GM12878 (cell line): ENCODE results near the gene SAMD3. TPM values are rescaled to one million over a fixed set of nuclear protein-coding genes. Genes with fewer than 3 reads are reported as not detected.

ENCODE experiments used
- ATAC-seq: fragments of 200-7000 bp; cut with Tn5 transposase; 3 replicates; pipeline ENCODE4 v1.9.1; 2020; ENCODE audit warnings: mild to moderate bottlenecking, moderate library complexity
- BruUV-seq: library from RNA; stranded (reverse); fragments of 400-500 nt; replicated peaks from 2 replicates; lab custom pipeline; 2021; lab: Mats Ljungman, UMichigan
- CTCF ChIA-PET: fragments of 300-600 bp; sonication (Branson Sonifier 250); formaldehyde crosslinking; extraction: SDS; loops from one replicate; lab custom pipeline; 2021; ENCODE audit warnings: inconsistent platforms; lab: Yijun Ruan, JAX
- POLR2A ChIA-PET: fragments of 350-600 bp; formaldehyde crosslinking; extraction: SDS; loops from one replicate; lab custom pipeline; 2021; ENCODE audit warnings: inconsistent platforms; lab: Charles Lee
- RAD21 ChIA-PET: fragments of 300-600 bp; sonication (Branson Sonifier 250); formaldehyde crosslinking; loops from one replicate; lab custom pipeline; 2023; ENCODE audit warnings: antibody characterized with exemption; ENCODE audit not compliant: unreplicated experiment; lab: Charles Lee
- SMC1A ChIA-PET: fragments of 300-600 bp; sonication (Branson Sonifier 250); formaldehyde crosslinking; loops from one replicate; lab custom pipeline; 2023; ENCODE audit not compliant: unreplicated experiment, uncharacterized antibody; lab: Charles Lee
- DNase-seq: peaks from one replicate; pipeline ENCODE4 v3.0.0-alpha.2; 2011; ENCODE audit warnings: low read depth, low spot score
- FAIRE-seq: peaks from 3 replicates; lab custom pipeline; 2011; peaks lifted over from hg19 to GRCh38; lab: Jason Lieb, UNC
- H2AFZ ChIP-seq: 2 replicates; pipeline ENCODE4 v1.6.0; 2011; ENCODE audit warnings: low read depth, low read length, control low read depth; ENCODE audit not compliant: control insufficient read depth
- H3K27ac ChIP-seq: 2 replicates; pipeline ENCODE4 v1.5.1; 2011; ENCODE audit warnings: control low read depth; ENCODE audit not compliant: control insufficient read depth, insufficient read depth
- H3K27me3 ChIP-seq, 2 experiments: replicated peaks in 1 of 2; 2 replicates each; pipeline versions ENCODE4 v1.6.0 to v1.6.1; 2011; ENCODE audit warnings: low read length in 1 of 2; ENCODE audit not compliant: control insufficient read depth in 2 of 2, insufficient read depth in 2 of 2
- H3K36me3 ChIP-seq, 2 experiments: 2 replicates each; pipeline ENCODE4 v1.5.1; 2011; ENCODE audit warnings: low read length in 1 of 2; ENCODE audit not compliant: control insufficient read depth in 2 of 2, insufficient read depth in 2 of 2
- H3K4me1 ChIP-seq: 2 replicates; pipeline ENCODE4 v1.6.1; 2011; ENCODE audit warnings: mild to moderate bottlenecking, low read length, moderate library complexity, mixed read lengths; ENCODE audit not compliant: control insufficient read depth, insufficient read depth
- H3K4me2 ChIP-seq: 2 replicates; pipeline ENCODE4 v1.6.0; 2011; ENCODE audit warnings: control low read depth; ENCODE audit not compliant: control insufficient read depth, insufficient read depth
- H3K4me3 ChIP-seq: fragments of 200-600 bp; sonication (generic); 2 replicates; pipeline ENCODE4 v1.5.1; 2016
- H3K79me2 ChIP-seq: 2 replicates; pipeline ENCODE4 v1.6.0; 2011; ENCODE audit warnings: low read length; ENCODE audit not compliant: control insufficient read depth, insufficient read depth
- H3K9ac ChIP-seq: 2 replicates; pipeline ENCODE4 v1.8.0; 2011; ENCODE audit warnings: low read length, control low read depth, mixed read lengths; ENCODE audit not compliant: control insufficient read depth, insufficient read depth
- H3K9me3 ChIP-seq: replicated peaks from 3 replicates; pipeline ENCODE4 v1.5.1; 2011; ENCODE audit warnings: mild to moderate bottlenecking, low read length; ENCODE audit not compliant: control insufficient read depth, insufficient read depth
- H4K20me1 ChIP-seq: 2 replicates; pipeline ENCODE4 v1.6.0; 2011; ENCODE audit not compliant: control insufficient read depth, insufficient read depth
- ESRRA ChIP-seq: IDR thresholded peaks from 2 replicates; pipeline ENCODE4 v1.6.1; 2012; ENCODE audit warnings: mild to moderate bottlenecking, low read length, improper control_type of control experiment
- IKZF1 ChIP-seq: fragments of 450-650 bp; conservative IDR thresholded peaks from 2 replicates; pipeline ENCODE4 v1.6.1; 2017; ENCODE audit warnings: antibody characterized with exemption, mild to moderate bottlenecking
- MXI1 ChIP-seq: fragments of 150-350 bp; IDR thresholded peaks from 2 replicates; pipeline ENCODE4 v1.6.1; 2011; ENCODE audit warnings: low read depth, mild to moderate bottlenecking, inconsistent platforms, low read length, improper control_type of control experiment
- WGBS: methylation state at CpG from one replicate; pipeline ENCODE4 v1.1.6; 2016; ENCODE audit warnings: low lambda C conversion rate; ENCODE audit not compliant: insufficient replicate concordance, insufficient coverage; ENCODE audit errors: missing lambda C conversion rate; 5-methylcytosine and 5-hydroxymethylcytosine counted together
- in situ Hi-C: fragments of 300-500 bp; cut with MboI; formaldehyde crosslinking; loops from 9 replicates; pipeline ENCODE4 v1.14.3; 2018; ENCODE audit warnings: mixed read lengths
- intact Hi-C: fragments of 100-400 bp; cut with micrococcal nuclease; formaldehyde crosslinking; loops from one replicate; pipeline ENCODE4 v1.14.2; 2022; ENCODE audit not compliant: unreplicated experiment
- polyA plus RNA-seq, 11 experiments: library from polyadenylated mRNA; depleted of rRNA in 4 of 11; unstranded in 6 of 11; stranded (reverse) in 5 of 11; fragments of >200 nt; fragmentation: Nextera tagmentation in 4 of 11; fragmentation: Illumina TruSeq in 1 of 11; extraction: Ambion mirVana in 4 of 11; extraction: Trizol in 1 of 11; gene quantifications; 1 replicate in 1 of 11; 2 replicates in 10 of 11; pipeline versions ENCODE4 v1.2.1 to v1.2.3, GENCODE V29; 2011 to 2016; ENCODE audit warnings: inconsistent platforms in 2 of 11, missing spikeins in 2 of 11, low read depth in 1 of 11
- total RNA-seq, 4 experiments: library from RNA; depleted of rRNA in 3 of 4; stranded (reverse); fragments of >200 nt in 3 of 4; fragmentation: Illumina TruSeq in 1 of 4; extraction: Trizol in 1 of 4; gene quantifications; 2 replicates each; pipeline versions ENCODE4 v1.2.1 to v1.2.3, GENCODE V29; 2013 to 2021
- TF ChIP-seq, protein P1 (sequence below): IDR thresholded peaks from 2 replicates; pipeline ENCODE4 v1.6.1; 2011; ENCODE audit warnings: mild to moderate bottlenecking, low read depth, low read length, moderate library complexity; ENCODE audit not compliant: insufficient replicate concordance
- TF ChIP-seq, protein P2 (sequence below): fragments of 450-650 bp; IDR thresholded peaks from 2 replicates; pipeline ENCODE4 v1.6.1; 2017; ENCODE audit warnings: mild to moderate bottlenecking, moderate library complexity
- TF ChIP-seq, protein P3 (sequence below): IDR thresholded peaks from 2 replicates; pipeline ENCODE4 v1.6.1; 2011; ENCODE audit warnings: low read depth, mild to moderate bottlenecking, low read length, moderate library complexity, borderline replicate concordance; ENCODE audit errors: extremely low read depth
- TF ChIP-seq, protein P4 (sequence below): IDR thresholded peaks from 2 replicates; pipeline ENCODE4 v1.6.1; 2012; ENCODE audit warnings: improper control_type of control experiment, low read depth, low read length; ENCODE audit not compliant: insufficient replicate concordance

The SAMD3 gene
- total and polyA plus RNA-seq, 10 of the 15 experiments (the other 5 are each of a cell fraction or from before 2014, with no cell fraction given): 0.04 to 2.3 (median 0.39) TPM; not detected in 2

DNA sequence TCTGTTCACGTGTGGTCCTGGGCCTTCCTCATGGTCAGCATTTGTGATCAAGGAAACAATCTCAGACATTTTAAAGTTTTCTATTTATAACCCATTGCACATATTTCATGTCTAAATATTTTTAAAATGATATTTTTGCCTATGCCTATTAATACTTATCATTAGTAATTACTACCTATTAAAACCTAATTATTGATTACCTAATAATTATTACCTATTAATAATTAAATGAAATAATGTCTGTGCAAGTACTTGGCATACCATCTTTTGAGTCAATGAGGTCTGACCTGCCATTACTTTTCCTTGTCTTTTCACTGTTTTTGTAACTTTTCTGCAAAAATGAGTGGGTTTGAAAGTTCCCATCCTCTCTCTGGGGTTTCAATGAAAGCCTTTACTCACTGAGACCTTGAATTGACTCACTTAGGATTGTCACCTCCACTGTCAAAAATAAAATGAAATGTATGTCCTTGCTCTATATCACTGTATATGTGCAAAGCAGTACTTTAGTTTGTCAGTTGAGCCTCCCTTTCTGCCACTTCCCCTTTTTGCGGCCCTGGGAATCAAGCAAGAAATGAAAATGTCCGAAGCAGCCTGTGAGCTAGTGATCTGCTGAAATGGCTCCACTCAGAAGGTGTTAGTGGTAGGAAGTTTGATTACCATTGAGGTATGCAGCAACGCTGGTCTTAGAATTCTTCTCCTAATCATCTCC, 116.6 kb downstream of the SAMD3 start:
- CTCF ChIA-PET: interaction anchor here (0.6 to 1.3 kb wide), 3 partner anchors 39 to 919 kb away, joined by 3 read pairs; no protein-coding TSS in a partner anchor
- POLR2A ChIA-PET: interaction anchor here (0.8 kb wide), 1 partner anchor 9 kb away, joined by 3 read pairs; no protein-coding TSS in a partner anchor
- TF ChIP-seq MXI1 (no peak), ESRRA (no peak), IKZF1 (0 out of 2 replicates have a peak, but pooled peaks have one; percentile 15)
- TF ChIP-seq, protein P1, sequence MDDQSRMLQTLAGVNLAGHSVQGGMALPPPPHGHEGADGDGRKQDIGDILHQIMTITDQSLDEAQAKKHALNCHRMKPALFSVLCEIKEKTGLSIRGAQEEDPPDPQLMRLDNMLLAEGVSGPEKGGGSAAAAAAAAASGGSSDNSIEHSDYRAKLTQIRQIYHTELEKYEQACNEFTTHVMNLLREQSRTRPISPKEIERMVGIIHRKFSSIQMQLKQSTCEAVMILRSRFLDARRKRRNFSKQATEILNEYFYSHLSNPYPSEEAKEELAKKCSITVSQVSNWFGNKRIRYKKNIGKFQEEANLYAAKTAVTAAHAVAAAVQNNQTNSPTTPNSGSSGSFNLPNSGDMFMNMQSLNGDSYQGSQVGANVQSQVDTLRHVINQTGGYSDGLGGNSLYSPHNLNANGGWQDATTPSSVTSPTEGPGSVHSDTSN: no peak
- TF ChIP-seq, protein P2, sequence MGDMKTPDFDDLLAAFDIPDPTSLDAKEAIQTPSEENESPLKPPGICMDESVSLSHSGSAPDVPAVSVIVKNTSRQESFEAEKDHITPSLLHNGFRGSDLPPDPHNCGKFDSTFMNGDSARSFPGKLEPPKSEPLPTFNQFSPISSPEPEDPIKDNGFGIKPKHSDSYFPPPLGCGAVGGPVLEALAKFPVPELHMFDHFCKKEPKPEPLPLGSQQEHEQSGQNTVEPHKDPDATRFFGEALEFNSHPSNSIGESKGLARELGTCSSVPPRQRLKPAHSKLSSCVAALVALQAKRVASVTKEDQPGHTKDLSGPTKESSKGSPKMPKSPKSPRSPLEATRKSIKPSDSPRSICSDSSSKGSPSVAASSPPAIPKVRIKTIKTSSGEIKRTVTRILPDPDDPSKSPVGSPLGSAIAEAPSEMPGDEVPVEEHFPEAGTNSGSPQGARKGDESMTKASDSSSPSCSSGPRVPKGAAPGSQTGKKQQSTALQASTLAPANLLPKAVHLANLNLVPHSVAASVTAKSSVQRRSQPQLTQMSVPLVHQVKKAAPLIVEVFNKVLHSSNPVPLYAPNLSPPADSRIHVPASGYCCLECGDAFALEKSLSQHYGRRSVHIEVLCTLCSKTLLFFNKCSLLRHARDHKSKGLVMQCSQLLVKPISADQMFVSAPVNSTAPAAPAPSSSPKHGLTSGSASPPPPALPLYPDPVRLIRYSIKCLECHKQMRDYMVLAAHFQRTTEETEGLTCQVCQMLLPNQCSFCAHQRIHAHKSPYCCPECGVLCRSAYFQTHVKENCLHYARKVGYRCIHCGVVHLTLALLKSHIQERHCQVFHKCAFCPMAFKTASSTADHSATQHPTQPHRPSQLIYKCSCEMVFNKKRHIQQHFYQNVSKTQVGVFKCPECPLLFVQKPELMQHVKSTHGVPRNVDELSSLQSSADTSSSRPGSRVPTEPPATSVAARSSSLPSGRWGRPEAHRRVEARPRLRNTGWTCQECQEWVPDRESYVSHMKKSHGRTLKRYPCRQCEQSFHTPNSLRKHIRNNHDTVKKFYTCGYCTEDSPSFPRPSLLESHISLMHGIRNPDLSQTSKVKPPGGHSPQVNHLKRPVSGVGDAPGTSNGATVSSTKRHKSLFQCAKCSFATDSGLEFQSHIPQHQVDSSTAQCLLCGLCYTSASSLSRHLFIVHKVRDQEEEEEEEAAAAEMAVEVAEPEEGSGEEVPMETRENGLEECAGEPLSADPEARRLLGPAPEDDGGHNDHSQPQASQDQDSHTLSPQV: no peak
- TF ChIP-seq, protein P3, sequence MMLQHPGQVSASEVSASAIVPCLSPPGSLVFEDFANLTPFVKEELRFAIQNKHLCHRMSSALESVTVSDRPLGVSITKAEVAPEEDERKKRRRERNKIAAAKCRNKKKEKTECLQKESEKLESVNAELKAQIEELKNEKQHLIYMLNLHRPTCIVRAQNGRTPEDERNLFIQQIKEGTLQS: no peak
- TF ChIP-seq, protein P4, sequence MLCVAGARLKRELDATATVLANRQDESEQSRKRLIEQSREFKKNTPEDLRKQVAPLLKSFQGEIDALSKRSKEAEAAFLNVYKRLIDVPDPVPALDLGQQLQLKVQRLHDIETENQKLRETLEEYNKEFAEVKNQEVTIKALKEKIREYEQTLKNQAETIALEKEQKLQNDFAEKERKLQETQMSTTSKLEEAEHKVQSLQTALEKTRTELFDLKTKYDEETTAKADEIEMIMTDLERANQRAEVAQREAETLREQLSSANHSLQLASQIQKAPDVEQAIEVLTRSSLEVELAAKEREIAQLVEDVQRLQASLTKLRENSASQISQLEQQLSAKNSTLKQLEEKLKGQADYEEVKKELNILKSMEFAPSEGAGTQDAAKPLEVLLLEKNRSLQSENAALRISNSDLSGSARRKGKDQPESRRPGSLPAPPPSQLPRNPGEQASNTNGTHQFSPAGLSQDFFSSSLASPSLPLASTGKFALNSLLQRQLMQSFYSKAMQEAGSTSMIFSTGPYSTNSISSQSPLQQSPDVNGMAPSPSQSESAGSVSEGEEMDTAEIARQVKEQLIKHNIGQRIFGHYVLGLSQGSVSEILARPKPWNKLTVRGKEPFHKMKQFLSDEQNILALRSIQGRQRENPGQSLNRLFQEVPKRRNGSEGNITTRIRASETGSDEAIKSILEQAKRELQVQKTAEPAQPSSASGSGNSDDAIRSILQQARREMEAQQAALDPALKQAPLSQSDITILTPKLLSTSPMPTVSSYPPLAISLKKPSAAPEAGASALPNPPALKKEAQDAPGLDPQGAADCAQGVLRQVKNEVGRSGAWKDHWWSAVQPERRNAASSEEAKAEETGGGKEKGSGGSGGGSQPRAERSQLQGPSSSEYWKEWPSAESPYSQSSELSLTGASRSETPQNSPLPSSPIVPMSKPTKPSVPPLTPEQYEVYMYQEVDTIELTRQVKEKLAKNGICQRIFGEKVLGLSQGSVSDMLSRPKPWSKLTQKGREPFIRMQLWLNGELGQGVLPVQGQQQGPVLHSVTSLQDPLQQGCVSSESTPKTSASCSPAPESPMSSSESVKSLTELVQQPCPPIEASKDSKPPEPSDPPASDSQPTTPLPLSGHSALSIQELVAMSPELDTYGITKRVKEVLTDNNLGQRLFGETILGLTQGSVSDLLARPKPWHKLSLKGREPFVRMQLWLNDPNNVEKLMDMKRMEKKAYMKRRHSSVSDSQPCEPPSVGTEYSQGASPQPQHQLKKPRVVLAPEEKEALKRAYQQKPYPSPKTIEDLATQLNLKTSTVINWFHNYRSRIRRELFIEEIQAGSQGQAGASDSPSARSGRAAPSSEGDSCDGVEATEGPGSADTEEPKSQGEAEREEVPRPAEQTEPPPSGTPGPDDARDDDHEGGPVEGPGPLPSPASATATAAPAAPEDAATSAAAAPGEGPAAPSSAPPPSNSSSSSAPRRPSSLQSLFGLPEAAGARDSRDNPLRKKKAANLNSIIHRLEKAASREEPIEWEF: no peak

More for the DNA sequence above, 116.6 kb downstream of the SAMD3 start:
- intact Hi-C loops: no loop called here
- no TSS peak for BruUV-seq
- peak overlapping the region; percentile 82 for H2AFZ ChIP-seq
- DNase-seq (no peak), FAIRE-seq (peak; percentile 96), ATAC-seq (peak; percentile 94)
- H3K4me2 ChIP-seq: peak overlapping the region; percentile 4
- no peak overlapping the region for H3K4me3 ChIP-seq
- H3K9me3 ChIP-seq: no peaks in the 10 kb centered on the region
- 0 out of 2 replicates have a peak overlapping the region, but pooled peaks have one; percentile 6 for H3K27ac ChIP-seq
- H3K79me2 ChIP-seq: no peaks in the 10 kb centered on the region
- in situ Hi-C loops: no loop called here
- ChIA-PET SMC1A (interaction anchor here (1.3 to 2.5 kb wide), 4 partner anchors 9 to 59 kb away, joined by 3 to 21 read pairs (median 12); no protein-coding TSS in a partner anchor), RAD21 (interaction anchor here (1.1 kb wide), 1 partner anchor 9 kb away, joined by 4 read pairs; no protein-coding TSS in a partner anchor)
- H3K36me3 ChIP-seq: no peaks in the 10 kb centered on the region; a peak in 1 of 4 replicates
- H4K20me1 ChIP-seq: no peaks in the 10 kb centered on the region
- H3K4me1 ChIP-seq: peaks cover 9% of the 10 kb centered on the region
- H3K9ac ChIP-seq: no peak overlapping the region
- no peaks in the 10 kb centered on the region for H3K27me3 ChIP-seq
- WGBS: 76% methylated on average over 4 of the region's 4 CpGs
